ENCODE data around the gene SLC17A8. TPM values are rescaled to one million over a fixed set of nuclear protein-coding genes. Genes with fewer than 3 reads are reported as not detected.

The SLC17A8 gene
- polyA plus RNA-seq, 1 donor, result 0.19 TPM

- DNase-seq, result no peak
These were observed 76.8 kb downstream of the SLC17A8 start for GRCh38 chr12:100433701-100434100.

GRCh38 chr12:100434177-100434576 lies 77.3 kb downstream of the SLC17A8 start:
- no peak for DNase-seq

DNA sequence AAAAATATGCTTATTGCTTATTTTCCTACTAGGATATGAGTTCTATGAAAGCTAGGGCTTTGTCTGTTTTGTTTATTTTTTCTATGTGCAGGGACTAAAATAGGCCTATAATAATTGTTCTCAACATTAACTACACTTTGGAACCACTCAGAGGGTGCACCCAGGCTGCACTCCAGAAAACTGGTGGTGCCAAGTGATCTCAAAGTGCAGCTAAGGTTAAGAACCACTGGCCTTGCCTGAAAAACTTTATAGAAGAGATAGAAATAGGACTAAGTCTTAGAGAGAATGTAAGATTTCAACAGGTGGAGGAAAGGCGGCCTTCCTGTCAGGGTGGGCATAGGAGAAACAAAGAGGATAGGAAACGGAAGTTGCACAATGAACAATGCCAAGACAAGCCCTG lies 79.1 kb downstream of the SLC17A8 start:
- no peak for DNase-seq

GRCh38 chr12:100437038-100437841 lies 80.4 kb downstream of the SLC17A8 start:
- DNase-seq, result no peak

- DNase-seq, result no peak
These were observed 82.9 kb downstream of the SLC17A8 start for GRCh38 chr12:100439797-100440196.

- no peak for DNase-seq
These were observed 85.5 kb downstream of the SLC17A8 start for GRCh38 chr12:100442403-100442802.

DNA sequence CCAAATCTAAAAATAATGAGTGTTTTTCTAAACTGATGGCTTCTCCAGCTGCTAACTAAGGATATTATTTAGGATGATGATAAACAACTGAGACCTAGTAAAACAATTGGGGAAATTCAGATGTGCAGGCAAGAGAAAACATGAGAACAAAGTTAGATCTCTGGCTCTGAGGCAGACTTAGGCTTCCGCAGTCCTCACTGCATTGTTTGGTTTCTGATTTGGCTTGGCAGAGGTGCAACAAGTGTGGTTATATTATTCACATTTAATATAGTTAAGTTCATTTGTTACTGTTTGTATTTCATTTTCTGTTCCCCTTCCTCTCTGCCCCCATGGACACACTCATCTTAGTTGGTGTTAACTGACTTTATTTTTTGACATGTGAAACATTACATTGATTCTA lies 86.6 kb downstream of the SLC17A8 start:
- DNase-seq, result no peak

DNA sequence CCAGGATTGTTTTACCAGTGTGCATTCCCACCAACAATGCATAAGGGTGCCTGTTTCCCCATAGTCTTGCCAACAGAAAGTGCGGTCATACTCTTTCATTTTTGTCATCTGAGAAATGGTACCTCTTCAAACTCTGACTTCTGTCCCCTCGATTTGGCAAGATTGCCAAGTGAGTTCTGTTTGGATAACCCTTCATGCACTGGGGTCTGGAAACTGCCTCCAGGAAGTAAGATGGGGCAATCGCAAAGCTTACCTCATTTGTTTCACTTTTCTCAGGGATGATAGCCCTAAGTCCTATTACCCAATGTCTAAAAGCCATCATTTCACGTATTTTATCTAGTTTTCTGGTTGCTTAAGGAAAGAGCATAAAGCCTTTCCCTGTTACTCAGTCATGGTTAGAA lies 88.2 kb downstream of the SLC17A8 start:
- DNase-seq, result no peak

DNA sequence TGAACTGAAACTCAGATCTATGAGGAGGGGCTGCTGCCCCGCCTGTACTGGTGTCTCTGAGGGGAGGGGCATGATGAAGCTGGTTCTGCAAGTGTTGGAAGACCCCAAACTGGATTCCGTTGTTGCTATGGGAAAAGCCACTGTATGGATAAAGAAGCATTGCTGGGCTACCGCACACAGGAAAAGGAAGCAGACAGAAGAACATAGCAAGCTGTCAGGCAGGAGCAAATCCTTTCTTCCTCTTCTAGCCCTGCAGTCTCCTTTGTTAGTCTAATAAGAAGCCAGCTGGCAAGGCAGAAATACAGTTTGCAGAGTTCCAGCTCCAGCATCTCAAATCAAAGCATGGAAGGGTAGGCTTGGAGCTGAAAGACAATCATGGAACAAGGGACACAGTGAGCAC lies 90.5 kb downstream of the SLC17A8 start:
- DNase-seq, result no peak

GRCh38 chr12:100448656-100449055 lies 91.8 kb downstream of the SLC17A8 start:
- DNase-seq, result no peak

GRCh38 chr12:100450735-100451134 lies 93.9 kb downstream of the SLC17A8 start:
- no peak for DNase-seq

DNA sequence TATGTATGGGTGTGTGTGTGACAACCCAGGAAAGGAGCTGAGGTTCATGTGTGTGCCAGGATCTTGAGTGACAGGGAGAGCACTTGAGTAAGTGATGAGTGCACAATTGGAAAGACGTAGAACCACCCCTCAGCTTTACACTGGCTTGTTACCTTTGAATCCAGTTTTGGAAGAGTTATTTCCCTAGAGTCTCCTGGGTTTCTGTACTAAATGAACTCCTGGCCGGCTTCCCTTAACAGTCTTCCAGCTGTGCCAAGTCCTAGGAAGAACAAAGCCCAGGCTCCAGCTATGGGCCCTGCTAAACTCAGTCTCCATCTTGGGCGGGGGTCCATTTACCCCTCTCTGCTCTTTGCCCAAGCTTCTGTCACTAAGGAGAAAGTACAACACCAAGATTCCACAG lies 97.1 kb downstream of the SLC17A8 start:
- no peak for DNase-seq

GRCh38 chr12:100455896-100456295 lies 99.0 kb downstream of the SLC17A8 start:
- no peak for DNase-seq

DNA sequence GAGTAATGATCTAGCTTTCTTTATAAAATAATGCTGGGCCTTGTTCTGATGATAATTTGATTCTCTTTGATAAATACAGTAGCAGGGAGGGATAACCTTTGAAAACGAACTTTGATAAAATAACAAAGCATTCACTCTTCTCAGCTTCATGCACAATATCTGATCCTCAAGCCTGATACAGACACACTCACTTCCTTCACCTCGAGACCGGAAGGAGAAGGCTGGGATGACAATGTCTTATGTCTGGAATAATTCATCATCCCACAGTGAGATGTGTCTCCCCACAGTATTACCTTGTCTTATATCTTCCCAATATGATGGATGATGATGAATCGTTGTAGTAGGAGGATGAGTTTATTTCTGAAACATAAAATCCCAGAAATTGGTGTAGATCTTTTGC lies 101.3 kb downstream of the SLC17A8 start:
- DNase-seq, result no peak

DNA sequence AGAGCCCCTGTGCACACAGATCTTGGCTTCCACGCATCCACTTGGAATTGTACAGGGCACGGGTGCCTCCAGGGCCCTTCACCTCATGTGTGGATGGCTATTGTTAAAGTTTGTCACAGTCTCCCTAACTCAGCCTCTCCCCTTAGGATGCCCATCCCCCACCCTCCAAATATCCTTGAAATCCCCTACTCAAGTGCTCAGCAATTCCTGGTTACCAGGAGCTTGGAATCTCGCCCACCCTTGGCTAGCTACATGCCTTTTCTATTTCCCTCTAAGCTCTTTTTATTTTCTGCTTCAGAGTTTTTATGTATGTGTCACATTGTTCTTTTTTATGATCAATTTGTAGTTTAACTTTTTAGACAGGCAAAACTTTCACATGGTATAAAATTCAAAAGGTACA lies 103.8 kb downstream of the SLC17A8 start:
- DNase-seq, result peak; percentile 4

GRCh38 chr12:100461330-100461973 lies 104.6 kb downstream of the SLC17A8 start:
- no peak for DNase-seq

DNA sequence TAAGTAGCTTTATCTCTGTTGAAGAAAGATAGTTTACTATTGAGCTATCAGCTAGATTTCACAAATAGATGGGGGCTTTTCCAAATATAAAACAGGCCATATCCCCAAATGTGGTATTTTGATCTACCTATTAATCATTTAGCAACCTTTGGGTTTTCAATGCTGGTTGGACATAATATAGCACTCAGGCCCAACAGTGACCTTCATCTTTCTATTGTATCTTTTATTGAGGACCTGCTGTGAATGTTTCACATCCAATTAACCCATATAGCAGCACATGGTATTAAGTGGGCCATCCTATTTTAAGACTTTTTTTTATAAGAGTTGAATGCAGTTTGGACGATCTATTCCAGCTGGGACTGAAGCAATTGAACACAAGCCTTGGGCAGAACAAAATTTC lies 106.8 kb downstream of the SLC17A8 start:
- DNase-seq, result no peak

DNA sequence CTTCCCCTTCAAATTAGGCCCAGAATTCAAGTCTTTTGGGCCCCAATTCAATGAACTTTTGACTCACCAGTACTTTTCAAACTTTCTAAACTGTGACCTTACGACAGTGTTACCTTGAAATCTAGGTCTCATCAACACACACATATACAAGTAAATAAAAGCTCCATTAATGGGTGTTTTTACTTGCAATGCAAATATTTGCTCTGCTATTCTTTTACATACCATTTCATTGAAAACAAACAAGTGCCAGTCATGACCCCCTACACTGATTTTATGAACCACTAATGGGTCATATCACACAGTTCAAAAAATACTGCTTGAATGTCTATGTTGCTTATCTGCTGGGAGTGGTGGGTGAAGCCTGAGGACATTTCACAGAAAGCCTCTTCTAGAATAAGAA lies 107.7 kb downstream of the SLC17A8 start:
- no peak for DNase-seq

DNA sequence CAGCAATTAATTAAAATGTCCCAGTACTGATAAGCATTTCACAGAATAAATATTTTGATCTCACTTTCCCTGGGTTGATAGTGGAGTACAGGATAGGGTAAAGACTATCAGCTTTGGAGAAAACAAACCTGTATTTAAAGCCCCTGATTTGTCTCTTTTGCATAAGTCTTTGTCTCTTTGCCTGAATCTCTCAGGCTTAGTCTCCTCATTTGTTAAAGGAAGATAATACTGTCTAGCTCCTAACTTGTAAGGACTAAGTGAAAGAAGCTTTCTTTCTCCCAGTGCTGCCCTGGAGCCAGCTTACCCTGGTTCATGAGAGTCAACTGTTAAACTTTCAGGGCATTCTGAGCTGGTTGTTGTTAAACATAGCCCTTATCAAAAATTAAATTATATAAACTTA lies 111.3 kb downstream of the SLC17A8 start:
- DNase-seq, result no peak

Other genes with a start within 250 kb of the SLC17A8 start
- gene BLTP3B, start 214.2 kb upstream of the SLC17A8 start, polyA plus RNA-seq (ENCODE audit: insufficient read length), result 16.9 TPM
- gene ACTR6, start 156.3 kb upstream of the SLC17A8 start, polyA plus RNA-seq (ENCODE audit: insufficient read length), result 20.0 TPM
- 2.3 TPM for gene DEPDC4, start 90.0 kb upstream of the SLC17A8 start, polyA plus RNA-seq (ENCODE audit: insufficient read length)
- gene SCYL2, start 89.9 kb upstream of the SLC17A8 start, polyA plus RNA-seq (ENCODE audit: insufficient read length), result 27.3 TPM
- gene NR1H4, start 116.8 kb downstream of the SLC17A8 start, polyA plus RNA-seq (ENCODE audit: insufficient read length), result not detected
- 16.6 TPM for gene GAS2L3, start 216.6 kb downstream of the SLC17A8 start, polyA plus RNA-seq (ENCODE audit: insufficient read length)

Data from hindlimb muscle (tissue), 1 donor.